K562 (cell line): ENCODE results near the gene TSTD2. TPM values are rescaled to one million over a fixed set of nuclear protein-coding genes. Genes with fewer than 3 reads are reported as not detected.
A peak's percentile ranks its signal among the peaks of the same experiment; 100 is the strongest.

Experiments
- E2F8 ChIP-seq: fragments of 450-650 bp; IDR thresholded peaks from 2 replicates; pipeline ENCODE4 v1.7.1; 2018; ENCODE audit warnings: mild to moderate bottlenecking, low read depth; ENCODE audit not compliant: partially characterized antibody
- MBD2 ChIP-seq: sonication (generic); IDR thresholded peaks from 2 replicates; pipeline ENCODE4 v1.6.1; 2016; ENCODE audit warnings: low read depth, borderline replicate concordance
- MCM3 ChIP-seq: fragments of 450-650 bp; IDR thresholded peaks from 2 replicates; pipeline ENCODE4 v1.6.1; 2016
- NFE2L1 ChIP-seq: fragments of 450-650 bp; IDR thresholded peaks from 2 replicates; pipeline ENCODE4 v1.6.1; 2016; ENCODE audit warnings: missing genetic modification characterization, low read depth, mild to moderate bottlenecking, missing compliant biosample characterization, moderate library complexity, borderline replicate concordance
- NRF1 ChIP-seq, 2 experiments: fragments of 450-650 bp; IDR thresholded peaks in 1 of 2; conservative IDR thresholded peaks in 1 of 2; 2 replicates each; pipeline ENCODE4 v1.6.1; 2014; ENCODE audit warnings: mild to moderate bottlenecking in 2 of 2
- PHB ChIP-seq: fragments of 250-450 bp; sonication (Bioruptor Pico); IDR thresholded peaks from 2 replicates; pipeline ENCODE4 v1.5.0; 2021
- RERE ChIP-seq: sonication (generic); formaldehyde crosslinking; IDR thresholded peaks from 2 replicates; pipeline ENCODE4 v1.8.0; 2023; ENCODE audit warnings: missing genetic modification reagents, mild to moderate bottlenecking, borderline replicate concordance
- SIN3B ChIP-seq: fragments of 450-650 bp; IDR thresholded peaks from 2 replicates; pipeline ENCODE4 v1.6.1; 2017; ENCODE audit warnings: low read depth, mild to moderate bottlenecking, moderate library complexity
- SMARCB1 ChIP-seq: IDR thresholded peaks from 2 replicates; pipeline ENCODE4 v1.6.1; 2011; ENCODE audit warnings: improper control_type of control experiment, low read depth; ENCODE audit not compliant: insufficient read length
- STAG1 ChIP-seq: sonication (generic); formaldehyde crosslinking; IDR thresholded peaks from 2 replicates; pipeline ENCODE4 v1.5.0; 2020; ENCODE audit warnings: missing genetic modification reagents, borderline replicate concordance
- ZNF232 ChIP-seq: sonication (generic); formaldehyde crosslinking; IDR thresholded peaks from 2 replicates; pipeline ENCODE4 v1.8.0; 2022; ENCODE audit warnings: mild to moderate bottlenecking, missing genetic modification reagents
- polyA plus RNA-seq, 8 experiments: library from polyadenylated mRNA; depleted of rRNA in 4 of 8; stranded (reverse) in 5 of 8; unstranded in 3 of 8; fragments of >200 nt; fragmentation: Nextera tagmentation in 2 of 8; fragmentation: Illumina TruSeq in 1 of 8; extraction: Ambion mirVana in 2 of 8; extraction: Trizol in 1 of 8; gene quantifications; 2 replicates each; pipeline versions ENCODE4 v1.2.1 to v1.2.3, GENCODE V29; 2011 to 2014; ENCODE audit warnings: inconsistent platforms in 1 of 8, missing spikeins in 1 of 8
- total RNA-seq, 7 experiments: library from RNA; depleted of rRNA in 6 of 7; stranded (reverse); fragments of >200 nt in 6 of 7; fragmentation: Illumina TruSeq in 2 of 7; extraction: Trizol in 2 of 7; gene quantifications; 2 replicates each; pipeline versions ENCODE4 v1.2.1 to v1.2.3, GENCODE V29; 2011 to 2021; ENCODE audit warnings: low replicate concordance in 1 of 7

The TSTD2 gene
- total and polyA plus RNA-seq, 9 of the 15 experiments (the other 6 are each of a cell fraction or from before 2014, with no cell fraction given) = 10.1 to 36.7 (median 19.0) TPM

- TF ChIP-seq MCM3 = no peak
- no peak for TF ChIP-seq E2F8
- TF ChIP-seq SMARCB1 = no peak
- TF ChIP-seq SIN3B = 0 out of 2 replicates have a peak, but pooled peaks have one; percentile 2
- TF ChIP-seq RERE (CRISPR knock-in tag) = no peak
- TF ChIP-seq ZNF232 (CRISPR knock-in tag) = 0 out of 2 replicates have a peak, but pooled peaks have one; percentile 56
- TF ChIP-seq MBD2 = no peak
- no peak; a peak in 1 of 4 replicates for TF ChIP-seq NRF1 (conservative IDR thresholded peaks at IDR 0.05 in 1 of 2, IDR thresholded peaks at IDR 0.05 in 1 of 2)
- 0 out of 2 replicates have a peak, but pooled peaks have one; percentile 31 for TF ChIP-seq PHB (CRISPR knock-in tag)
- TF ChIP-seq STAG1 = 0 out of 2 replicates have a peak, but pooled peaks have one; percentile 25
- TF ChIP-seq NFE2L1 (tag) = no peak
Measured at GRCh38 chr9:97633859-97634490, 807 bp upstream of the TSTD2 start (continued).
